ENCODE results near the gene ARHGEF28. TPM values are rescaled to one million over a fixed set of nuclear protein-coding genes. Genes with fewer than 3 reads are reported as not detected.

Gene ARHGEF28
- total and polyA plus RNA-seq, 2 experiments from 2014 or later = 3.5 to 11.2 TPM

DNA sequence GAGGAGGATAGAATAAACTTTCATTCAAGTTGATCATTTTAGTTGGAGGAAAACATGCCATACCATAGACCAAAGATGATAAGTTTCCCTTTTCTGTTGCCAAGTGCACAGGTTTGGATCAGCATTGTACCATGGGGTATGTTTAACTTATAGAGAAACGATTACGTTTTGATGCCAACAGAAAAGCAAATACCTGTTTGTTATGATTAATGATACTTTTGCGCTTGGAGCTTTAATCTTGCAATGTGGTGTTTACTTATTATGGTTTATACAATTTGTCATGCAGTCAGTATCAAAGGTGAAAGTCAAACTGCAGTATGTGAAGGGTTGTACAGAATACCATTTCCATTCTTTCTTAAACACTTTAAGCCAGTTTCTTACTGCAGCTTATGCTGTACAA lies 13.2 kb upstream of the ARHGEF28 start:
- DNase-seq (ENCODE audit: low spot score) = no peak
- H3K9me2 ChIP-seq (replicated peaks; ENCODE audit: insufficient read depth) = no peaks in the 10 kb centered on the region
- H3K4me3 ChIP-seq = no peak overlapping the region
- WGBS (ENCODE audit: low lambda C conversion rate, missing lambda C conversion rate) = 77% methylated on average over 3 of the region's 3 CpGs
- H3K9me3 ChIP-seq (ENCODE audit: low read depth) = no peaks in the 10 kb centered on the region
- no peaks in the 10 kb centered on the region for H3K36me3 ChIP-seq (replicated peaks; ENCODE audit: insufficient read depth, low read depth)
- H2AFZ ChIP-seq = no peak overlapping the region
- no peaks in the 10 kb centered on the region for H3K79me2 ChIP-seq
- H3K27ac ChIP-seq = no peak overlapping the region
- H4K20me1 ChIP-seq (ENCODE audit: insufficient read depth, poor library complexity, severe bottlenecking) = no peaks in the 10 kb centered on the region
- TF ChIP-seq, protein P1, sequence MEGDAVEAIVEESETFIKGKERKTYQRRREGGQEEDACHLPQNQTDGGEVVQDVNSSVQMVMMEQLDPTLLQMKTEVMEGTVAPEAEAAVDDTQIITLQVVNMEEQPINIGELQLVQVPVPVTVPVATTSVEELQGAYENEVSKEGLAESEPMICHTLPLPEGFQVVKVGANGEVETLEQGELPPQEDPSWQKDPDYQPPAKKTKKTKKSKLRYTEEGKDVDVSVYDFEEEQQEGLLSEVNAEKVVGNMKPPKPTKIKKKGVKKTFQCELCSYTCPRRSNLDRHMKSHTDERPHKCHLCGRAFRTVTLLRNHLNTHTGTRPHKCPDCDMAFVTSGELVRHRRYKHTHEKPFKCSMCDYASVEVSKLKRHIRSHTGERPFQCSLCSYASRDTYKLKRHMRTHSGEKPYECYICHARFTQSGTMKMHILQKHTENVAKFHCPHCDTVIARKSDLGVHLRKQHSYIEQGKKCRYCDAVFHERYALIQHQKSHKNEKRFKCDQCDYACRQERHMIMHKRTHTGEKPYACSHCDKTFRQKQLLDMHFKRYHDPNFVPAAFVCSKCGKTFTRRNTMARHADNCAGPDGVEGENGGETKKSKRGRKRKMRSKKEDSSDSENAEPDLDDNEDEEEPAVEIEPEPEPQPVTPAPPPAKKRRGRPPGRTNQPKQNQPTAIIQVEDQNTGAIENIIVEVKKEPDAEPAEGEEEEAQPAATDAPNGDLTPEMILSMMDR (IDR thresholded peaks at IDR 0.05; ENCODE audit: poor library complexity) = no peak
- no peak for TF ChIP-seq EZH2 (IDR thresholded peaks at IDR 0.05; ENCODE audit: borderline replicate concordance)
- no peak for TF ChIP-seq EZH2phosphoT487 (IDR thresholded peaks at IDR 0.05; ENCODE audit: low read depth, severe bottlenecking, unreplicated experiment)
- H3K4me2 ChIP-seq = no peak overlapping the region
- H3K4me1 ChIP-seq (ENCODE audit: insufficient read depth) = no peaks in the 10 kb centered on the region
- peaks cover 5% of the 10 kb centered on the region for H3K27me3 ChIP-seq

DNA sequence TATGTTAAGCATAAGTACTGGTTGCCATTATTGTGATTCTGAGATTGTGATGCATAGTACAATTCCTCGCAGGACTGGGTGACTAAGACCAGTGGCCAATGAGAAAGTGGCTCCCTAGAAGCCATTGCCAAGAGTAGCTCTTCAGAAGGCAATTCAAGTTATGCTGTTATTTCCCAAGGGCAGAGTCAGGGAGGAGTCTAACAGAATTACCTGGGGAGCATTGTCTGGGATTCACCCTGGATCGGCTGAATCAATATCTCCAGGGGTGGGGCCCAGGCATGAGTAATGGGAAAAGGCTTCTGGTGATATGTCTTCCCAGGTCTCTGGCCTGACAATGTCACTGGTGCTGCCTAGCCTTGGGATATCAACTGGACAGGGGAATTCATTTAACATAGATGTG lies 10.9 kb upstream of the ARHGEF28 start:
- H3K4me3 ChIP-seq = no peak overlapping the region
- TF ChIP-seq, protein P1 (IDR thresholded peaks at IDR 0.05; ENCODE audit: poor library complexity) = no peak
- TF ChIP-seq EZH2 (IDR thresholded peaks at IDR 0.05; ENCODE audit: borderline replicate concordance) (no peak), EZH2phosphoT487 (IDR thresholded peaks at IDR 0.05; ENCODE audit: low read depth, severe bottlenecking, unreplicated experiment) (no peak)
- no peak overlapping the region for H3K27ac ChIP-seq
- no peak overlapping the region for H3K4me2 ChIP-seq
- 82% methylated on average over 2 of the region's 2 CpGs for WGBS (ENCODE audit: low lambda C conversion rate, missing lambda C conversion rate)
- peak; percentile 7 for DNase-seq (ENCODE audit: low spot score)
- H3K27me3 ChIP-seq = peaks cover 5% of the 10 kb centered on the region
- H3K9me3 ChIP-seq (ENCODE audit: low read depth) = no peaks in the 10 kb centered on the region
- H3K36me3 ChIP-seq (replicated peaks; ENCODE audit: insufficient read depth, low read depth) = no peaks in the 10 kb centered on the region
- H3K9me2 ChIP-seq (replicated peaks; ENCODE audit: insufficient read depth) = no peaks in the 10 kb centered on the region
- H3K4me1 ChIP-seq (ENCODE audit: insufficient read depth) = no peaks in the 10 kb centered on the region
- H2AFZ ChIP-seq = no peak overlapping the region
- no peaks in the 10 kb centered on the region for H4K20me1 ChIP-seq (ENCODE audit: insufficient read depth, poor library complexity, severe bottlenecking)
- no peaks in the 10 kb centered on the region for H3K79me2 ChIP-seq

DNA sequence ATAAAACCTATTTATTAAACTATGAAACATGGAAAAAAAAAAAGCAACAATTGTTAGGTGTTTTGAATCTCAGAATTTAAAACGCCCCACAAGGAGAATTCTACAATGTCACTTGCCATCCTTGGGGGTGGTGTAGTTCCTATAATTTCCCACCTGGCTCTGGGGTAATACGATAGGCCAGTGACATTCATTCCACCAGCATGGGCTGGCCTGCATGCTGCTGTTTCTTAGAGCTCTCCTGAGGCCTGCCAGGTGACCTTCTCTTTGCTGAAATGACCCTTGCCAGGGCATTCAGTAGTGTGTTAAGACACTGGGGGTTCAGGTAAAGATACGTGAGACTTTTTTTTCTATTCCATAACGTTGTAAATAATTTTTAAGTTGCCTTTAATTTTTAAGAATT lies 10.0 kb upstream of the ARHGEF28 start:
- Histone ChIP-seq H3K9me2 (replicated peaks; ENCODE audit: insufficient read depth) (no peaks in the 10 kb centered on the region), H3K4me3 (no peak overlapping the region), H3K4me2 (no peak overlapping the region), H3K79me2 (no peaks in the 10 kb centered on the region), H3K36me3 (replicated peaks; ENCODE audit: insufficient read depth, low read depth) (no peaks in the 10 kb centered on the region), H3K27ac (no peak overlapping the region), H2AFZ (no peak overlapping the region), H3K4me1 (ENCODE audit: insufficient read depth) (no peaks in the 10 kb centered on the region), H3K27me3 (peaks cover 5% of the 10 kb centered on the region), H3K9me3 (ENCODE audit: low read depth) (no peaks in the 10 kb centered on the region), H4K20me1 (ENCODE audit: insufficient read depth, poor library complexity, severe bottlenecking) (no peaks in the 10 kb centered on the region)
- no peak for TF ChIP-seq EZH2 (IDR thresholded peaks at IDR 0.05; ENCODE audit: borderline replicate concordance)
- TF ChIP-seq, protein P1 (IDR thresholded peaks at IDR 0.05; ENCODE audit: poor library complexity) = no peak
- TF ChIP-seq EZH2phosphoT487 (IDR thresholded peaks at IDR 0.05; ENCODE audit: low read depth, severe bottlenecking, unreplicated experiment) = no peak
- no peak for DNase-seq (ENCODE audit: low spot score)
- 85% methylated on average over 4 of the region's 4 CpGs for WGBS (ENCODE audit: low lambda C conversion rate, missing lambda C conversion rate)
